Hematopoietic multipotent progenitor cell treated with erythropoietin and hydrocortisone succinate and interleukin-3 and kit ligand, for 17 days (in vitro differentiated cells): ENCODE measurements around the gene LYSMD2.

Experiments used
- DNase-seq: peaks from one replicate; pipeline ENCODE4 v3.0.0-alpha.2; 2015; ENCODE audit warnings: low spot score

Gene LYSMD2

DNA sequence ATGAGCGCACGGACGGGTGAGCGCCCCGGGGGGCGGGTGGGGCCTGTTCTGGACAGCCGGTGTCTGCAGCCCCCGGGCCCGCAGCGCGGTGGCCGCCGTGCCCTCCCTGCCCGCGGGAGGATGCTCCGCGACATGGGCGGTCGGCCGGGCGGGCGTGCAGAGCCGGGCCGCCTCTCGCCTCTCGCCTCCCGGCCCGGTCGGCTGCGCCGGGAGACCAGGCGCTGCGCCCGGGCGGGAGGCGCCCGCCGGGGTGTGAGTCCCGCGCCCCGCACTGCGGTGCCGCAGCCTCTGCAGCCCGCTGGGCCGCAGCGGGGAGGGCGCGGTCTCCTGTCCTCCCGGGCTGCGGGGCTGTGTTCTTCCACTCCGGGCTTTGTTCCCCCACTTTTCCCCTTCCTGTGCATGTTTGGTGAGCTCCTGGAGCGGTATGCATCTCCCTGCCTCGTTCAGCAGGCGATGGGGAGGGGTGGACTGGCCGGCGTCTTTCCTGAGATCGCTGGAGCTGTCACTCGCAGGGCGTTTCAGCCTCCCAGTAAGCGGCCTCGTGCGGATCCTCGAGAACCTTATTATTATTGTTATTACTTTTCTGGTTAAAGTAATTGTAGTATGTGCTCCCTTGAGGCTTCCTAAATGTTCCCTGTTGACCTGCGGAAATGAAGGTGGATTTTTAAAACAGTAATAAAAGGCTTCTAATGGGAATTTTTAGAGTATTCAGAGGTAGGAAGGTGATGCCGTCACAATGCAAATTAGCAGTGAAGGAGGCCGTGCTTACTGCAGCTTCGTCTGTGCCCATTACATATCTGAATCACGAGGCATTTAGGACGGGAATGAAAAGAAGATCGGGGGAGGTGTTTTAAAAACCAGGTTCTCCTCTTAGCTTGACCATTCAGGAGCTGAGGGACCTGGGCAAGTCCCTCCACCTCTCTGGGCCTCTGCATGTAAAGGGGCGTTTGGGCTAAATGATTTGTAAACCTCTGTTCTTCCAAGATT, 14.5 kb upstream of the LYSMD2 start:
- no peak for DNase-seq

DNA sequence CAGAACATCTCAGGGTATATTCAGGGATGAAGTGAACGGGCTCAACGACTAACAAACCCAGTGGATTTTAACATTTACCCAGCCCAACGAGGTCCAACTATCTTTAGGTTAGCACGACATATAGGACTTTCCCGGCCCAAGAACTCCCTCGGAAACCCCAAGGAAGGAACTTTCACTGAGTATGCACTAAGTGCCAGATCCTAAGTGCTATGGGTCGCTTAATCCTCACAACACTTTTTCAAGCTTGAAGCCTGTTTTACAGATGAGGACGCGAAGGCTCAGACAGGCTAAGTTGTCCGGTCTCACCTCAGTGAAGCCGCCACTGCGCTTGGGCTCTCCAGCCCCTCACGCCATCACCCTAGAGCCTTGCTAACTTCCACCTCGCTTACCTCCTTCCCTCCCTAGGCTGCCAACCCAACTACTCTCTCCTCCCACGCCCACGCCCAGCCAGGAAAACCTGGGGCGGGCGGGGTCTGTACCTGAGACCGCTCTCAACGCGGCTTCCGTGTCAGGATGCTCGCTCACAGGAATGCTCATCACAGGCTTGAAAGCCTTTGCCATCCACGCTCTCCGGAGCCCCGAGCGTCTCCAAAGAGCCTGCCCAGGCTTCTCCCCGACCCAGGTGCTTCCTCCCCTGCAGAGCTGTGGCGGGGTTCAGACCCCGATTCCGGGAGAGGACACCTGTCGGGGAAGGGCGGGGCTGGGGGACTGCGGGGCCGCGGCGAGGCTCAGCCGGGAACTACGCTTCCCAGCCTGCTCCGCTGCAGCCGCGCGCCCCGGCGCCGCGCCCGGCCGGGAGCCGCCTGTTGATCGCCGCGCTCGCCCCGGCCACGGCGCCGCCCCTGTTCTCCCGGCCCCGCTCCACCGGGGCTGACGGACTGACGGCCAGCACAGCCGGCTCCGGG, 13.6 kb upstream of the LYSMD2 start, which contains the start of gene TMOD2:
Gene TMOD2 (plus strand): TSS at position 806 of the 905 bp plus-strand sequence. CDS start 14,845 bp downstream, outside the sequence.
- DNase-seq, result no peak

DNA sequence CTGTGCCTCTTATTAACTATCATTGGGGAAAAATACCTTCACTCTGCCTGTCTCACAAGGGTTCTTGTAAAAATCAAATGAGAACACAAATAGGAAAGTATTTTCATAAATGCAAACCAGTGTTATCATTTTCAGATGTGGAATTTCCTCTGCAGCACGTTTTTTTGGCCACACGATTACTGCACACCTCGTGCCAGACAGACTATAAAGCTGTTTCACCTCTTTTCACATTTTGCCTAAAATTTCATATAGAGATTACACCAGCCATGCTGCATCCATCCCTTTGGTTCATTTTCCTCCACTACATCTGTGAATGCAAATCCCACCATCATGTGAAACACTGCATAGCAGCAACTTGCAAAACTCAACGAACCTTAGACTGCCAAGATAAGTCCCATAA, 12.7 kb upstream of the LYSMD2 start:
- DNase-seq, result no peak

DNA sequence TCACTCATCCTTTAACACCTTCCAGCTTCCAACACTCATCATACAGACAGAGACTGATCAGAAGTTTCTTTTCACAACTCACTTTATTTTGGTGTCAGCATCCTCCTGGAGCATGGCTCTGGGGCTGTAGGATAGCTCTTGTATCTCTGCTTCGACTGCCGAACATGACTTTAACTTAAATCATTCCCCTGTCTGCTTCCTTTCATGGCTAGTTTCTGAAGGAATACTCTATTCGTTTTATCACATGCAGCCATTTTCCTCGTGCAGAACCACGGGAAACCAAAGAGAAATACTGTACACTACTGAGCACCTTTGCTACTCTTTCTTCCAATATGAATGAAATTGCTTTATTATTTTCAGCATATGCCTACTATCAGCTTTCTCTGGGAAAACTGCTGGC, 11.9 kb upstream of the LYSMD2 start:
- no peak for DNase-seq

DNA sequence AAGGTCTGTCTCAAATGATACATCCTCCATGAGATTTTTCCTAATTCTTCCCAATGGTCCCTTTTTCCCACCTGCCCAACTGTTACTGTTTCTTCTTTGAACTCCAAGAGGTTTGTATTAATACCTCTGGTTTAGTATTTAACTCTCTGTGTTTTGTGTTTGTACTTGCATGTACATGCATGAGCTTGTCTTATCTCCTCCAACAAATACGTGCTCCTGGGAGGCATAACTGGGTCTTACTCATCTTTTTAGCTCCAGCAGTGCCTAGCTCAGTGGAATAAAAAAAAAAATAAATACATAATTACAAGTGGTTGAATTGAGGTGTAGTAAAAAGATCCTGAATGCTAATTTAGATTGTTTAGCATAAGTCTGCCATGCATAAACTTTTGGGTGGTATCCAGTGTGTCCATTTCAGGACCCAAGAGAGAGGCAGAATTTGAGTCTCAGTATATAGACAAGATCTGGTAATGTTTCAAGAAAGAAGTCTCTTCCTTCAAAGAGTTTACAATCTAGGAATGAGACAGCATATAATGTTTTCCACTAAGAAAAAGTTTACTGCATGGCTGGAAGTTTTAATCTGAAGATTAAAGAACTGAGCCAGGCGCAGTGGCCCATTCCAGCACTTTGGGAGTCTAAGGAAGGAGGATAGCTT, 1.7 kb upstream of the LYSMD2 start:
- no peak for DNase-seq

DNA sequence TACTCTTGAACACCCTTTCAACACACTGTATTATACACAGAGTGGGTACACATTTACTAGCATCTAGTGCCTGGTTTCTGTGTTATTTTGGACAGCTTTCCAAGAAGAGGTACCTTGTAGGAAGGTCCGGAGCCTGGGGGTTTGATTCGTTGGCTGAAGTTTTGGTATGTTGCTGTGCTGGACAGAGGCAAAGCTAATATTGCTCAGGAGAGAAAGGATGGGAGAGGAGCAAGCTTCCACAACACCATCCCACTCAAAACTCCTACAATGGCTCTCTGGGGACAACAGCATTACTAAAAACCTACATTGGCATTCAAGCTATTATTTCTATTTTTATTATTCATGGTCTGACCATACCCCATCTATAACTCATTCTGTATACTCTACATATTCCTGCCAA, 1.1 kb upstream of the LYSMD2 start:
- DNase-seq, result no peak

DNA sequence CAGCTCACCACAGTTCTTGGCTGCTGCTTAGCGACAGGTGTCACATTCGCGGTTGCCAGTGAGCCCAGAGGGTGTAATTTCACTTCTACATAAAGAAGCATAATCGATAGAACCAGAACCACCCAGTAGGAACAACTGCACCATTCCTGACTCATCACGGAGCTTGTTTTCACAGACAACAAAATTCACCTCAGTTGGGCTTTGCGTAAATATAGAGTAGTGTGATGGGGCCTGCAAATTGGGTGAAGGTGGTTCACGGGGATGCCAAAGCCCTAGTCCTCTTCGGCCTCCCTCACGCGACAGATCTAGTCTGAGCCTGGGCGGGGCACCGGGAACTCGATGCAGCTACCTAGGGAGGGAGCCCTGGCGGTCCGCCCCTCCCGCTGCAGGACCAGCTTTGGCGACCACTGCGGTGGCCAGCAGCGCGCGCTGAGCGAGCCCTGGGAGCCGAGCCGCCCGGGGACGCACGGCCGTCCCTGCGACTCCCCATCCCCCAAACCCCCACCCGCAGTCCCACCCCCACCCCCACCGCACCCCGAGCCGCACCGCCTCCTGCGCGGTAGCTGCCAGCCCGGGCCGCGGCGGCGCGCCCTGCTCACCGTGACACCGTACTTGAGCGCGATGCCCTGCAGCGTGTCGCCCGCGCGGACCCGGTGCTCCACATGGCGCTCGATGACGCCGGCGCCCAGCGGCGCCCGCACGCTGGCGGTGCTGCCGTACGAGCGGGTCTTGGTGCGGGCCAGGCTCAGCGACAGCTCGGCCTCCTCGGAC, 519 bp downstream of the LYSMD2 start:
- DNase-seq, result peak; percentile 25

DNA sequence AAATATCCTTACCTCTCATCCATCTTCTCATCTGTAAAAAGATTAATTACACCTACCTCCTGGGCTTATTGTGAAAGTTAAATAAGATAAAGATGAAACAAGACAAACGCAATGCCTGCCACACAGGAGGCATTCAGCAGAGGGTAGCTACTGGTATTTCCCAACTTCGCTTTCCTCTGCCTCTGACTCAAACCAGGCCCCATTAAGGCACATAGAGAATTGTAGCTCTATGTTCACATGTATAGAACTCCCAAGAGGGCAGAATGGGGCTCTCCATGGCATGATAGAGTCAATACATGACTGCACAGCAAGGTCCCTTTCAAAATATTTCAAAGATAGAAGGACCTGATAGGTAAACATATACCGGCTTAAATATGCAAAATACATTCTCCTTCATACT, 1.4 kb downstream of the LYSMD2 start:
- DNase-seq, result no peak

DNA sequence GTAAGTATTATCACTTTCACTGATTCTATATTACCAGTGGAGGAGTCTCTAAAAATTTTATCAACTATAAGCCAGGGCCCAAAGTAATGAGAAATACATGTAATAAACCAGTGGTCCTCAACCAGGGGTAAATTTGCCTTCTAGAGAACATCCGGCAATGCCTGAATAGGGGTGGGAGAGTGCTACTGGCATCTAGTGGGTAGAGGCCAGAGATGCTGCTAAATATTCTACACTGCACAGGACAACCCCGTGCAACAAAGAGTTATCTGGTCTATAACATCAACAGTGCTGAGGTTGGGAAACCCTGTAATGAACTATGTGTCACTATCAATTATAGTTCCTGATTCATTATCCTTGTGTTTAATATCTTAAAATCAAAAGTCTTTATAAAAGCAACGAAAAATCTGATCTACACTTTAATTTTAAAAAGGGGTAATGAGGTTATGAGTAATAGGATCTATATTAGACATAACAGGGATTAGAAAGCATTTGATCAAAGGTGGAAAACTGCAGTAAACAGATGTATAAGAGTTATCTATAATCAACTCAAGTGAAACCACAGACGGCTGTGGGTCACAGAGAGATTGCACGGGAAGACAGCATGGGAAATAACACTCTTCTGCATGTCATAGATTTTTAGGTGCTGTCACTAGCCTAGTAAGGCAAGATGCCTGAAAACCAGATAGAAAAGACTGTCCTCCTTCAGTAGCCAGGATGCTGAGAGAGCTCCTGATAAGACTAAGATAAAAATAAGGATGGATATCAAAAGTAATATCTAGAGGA, 2.0 kb downstream of the LYSMD2 start:
- no peak for DNase-seq

DNA sequence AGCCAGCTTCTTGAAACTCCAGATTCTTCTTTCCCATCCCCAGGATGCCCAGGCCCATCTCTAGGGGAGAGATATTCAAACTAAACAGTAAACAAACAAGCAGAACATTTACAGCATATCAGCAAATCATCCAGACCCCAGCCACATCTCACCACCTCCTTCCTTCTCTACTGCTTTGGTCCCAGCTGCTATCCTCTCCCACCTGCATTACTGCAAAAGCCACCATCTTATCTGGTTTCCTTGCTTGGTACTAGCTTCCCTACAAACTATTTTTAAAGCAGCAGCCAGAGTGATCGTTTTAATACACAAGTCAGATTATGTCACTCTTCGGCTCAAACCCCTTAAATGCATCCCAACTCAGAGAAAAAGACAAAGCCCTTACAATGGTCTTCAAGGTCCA, 4.8 kb downstream of the LYSMD2 start:
- DNase-seq, result no peak

DNA sequence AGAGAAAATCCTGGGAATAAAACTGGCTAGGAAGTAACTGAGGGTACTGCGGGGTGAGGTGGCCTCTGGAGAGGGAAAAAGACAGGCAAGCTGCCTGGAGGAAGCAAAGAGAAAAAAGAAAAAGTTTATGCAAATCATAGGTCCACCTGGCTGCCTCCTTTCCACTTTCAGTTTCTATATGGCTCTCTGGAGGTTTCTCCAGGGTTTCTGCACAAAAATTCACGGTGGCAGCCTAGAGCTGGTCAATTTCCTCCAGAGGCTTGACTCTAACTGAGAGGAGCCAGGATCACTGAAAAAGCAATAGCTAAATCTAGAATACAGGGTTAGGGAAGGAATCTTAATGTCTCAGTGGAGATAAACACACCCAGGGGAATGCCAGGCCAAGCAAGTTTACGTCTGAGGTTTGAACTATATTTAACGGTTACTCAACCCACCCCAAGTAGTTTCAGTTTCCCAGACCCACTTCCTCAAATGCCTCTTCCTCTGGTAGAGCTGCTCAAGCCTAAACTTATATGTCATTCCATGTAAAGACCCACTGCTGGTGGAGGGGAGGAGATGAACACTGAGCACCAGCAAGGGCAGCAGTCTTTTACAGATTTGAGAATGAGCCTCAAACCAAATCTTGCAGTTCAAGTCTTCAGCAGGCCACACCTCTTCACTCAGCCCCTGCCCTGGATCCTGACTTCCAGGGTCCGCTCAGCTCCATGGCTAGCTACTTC, 5.7 kb downstream of the LYSMD2 start:
- no peak for DNase-seq

DNA sequence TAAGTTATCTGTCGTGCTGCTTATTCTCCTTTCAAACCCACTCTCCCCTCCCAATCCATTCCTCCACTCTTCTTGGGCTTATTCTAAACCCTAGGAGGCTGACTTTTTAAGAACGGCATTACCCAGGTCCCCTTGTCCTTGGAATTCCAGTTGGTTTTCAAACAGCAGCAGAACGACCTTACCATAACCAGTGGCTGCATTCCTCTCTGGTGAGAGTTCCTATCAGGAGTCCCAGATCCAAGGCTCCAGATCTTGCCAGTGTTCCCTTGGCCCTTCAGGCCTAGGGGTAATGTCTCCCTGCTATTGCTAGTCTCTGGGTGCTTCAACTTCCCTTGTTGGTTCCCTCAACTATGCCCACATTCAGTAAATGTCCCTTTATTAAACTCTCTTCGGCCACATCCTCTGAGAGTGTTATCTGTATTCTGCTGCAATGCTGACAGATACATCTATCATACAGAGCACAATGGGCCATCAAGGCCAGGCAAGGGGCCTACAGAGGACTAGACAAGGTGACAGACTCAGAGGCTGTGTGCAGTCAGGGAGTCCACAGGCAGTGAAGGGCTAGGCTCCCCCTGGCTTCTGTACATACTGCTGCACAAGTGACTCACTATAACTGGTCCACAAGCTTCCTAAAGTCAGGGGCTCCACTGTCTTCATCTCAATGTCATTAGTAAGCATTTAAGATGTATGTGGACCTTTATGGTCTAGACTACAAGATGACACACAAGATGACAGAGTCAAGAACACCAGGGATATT, 10.1 kb downstream of the LYSMD2 start:
- no peak for DNase-seq

DNA sequence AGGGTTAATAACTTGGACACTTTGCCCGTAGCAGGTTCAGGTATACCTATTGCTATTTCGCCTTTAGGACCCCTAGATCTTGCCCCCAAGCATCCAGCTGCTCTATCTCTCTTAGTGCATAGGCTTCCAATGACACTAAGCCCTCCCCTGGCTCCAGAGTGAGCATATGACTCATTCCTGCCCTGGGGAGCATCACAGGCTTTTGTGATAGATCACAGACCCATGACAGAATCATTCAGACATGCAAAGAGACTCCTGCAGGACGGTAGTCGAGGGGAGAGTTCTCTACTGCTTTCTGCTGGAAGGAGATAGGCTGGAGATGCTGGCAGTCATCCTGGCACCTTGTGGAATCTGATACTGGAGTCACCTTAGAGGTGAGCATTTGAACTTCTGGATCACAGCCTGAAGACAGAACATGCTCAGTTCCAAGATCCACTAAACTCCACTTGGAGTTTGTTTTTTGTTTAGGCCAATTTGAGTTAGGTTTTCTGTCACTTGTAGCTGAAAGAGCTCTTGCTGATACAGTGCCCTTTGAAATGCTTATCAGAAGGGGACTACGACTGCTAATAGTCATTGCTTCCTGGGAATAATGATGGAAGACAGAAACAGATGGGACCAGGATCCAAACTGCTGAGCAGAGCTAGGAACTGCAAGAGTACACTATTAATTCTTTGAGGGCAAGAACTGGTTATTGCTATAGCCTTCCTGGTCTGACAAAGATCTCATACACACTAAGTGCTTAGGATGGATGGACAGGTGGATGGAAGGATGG, 11.0 kb downstream of the LYSMD2 start:
- no peak for DNase-seq

DNA sequence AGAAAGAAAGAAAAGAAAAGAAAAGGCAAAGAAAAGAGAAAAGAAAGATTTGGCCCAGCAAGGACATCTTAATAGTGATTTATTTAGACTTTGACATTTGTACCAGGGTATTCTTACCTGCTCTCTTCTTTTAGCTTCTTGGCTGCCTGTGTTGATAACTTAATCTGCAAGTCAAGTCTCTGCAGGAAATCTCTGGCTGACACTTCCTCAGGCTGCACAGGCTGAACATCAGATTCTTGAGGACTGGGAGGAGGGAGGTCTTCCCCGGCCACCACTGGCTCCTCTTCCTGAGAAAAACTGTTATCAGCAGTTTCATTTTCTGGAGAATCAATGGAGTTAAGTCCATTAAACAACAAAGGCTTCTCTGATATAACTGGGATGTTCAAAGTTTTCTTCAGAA, 12.8 kb downstream of the LYSMD2 start:
- no peak for DNase-seq

DNA sequence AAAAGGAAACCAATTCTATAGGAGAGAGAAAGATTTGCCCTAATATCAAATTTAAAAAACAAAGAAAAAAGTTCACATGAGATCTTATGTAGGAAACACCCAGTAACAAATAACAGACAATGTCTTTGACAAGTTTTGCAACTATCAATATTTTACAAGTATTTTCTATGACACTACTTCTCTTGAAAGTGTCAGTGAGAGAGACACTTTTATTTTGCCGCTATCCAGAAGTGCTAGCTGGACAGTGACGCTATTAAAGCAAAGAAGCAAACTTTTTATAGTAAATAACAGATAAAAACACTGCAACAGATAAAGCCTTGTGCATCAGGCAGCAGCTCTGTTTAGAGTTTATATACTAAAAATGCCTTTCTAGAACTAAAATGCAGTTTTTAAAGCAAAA, 13.3 kb downstream of the LYSMD2 start:
- no peak for DNase-seq

DNA sequence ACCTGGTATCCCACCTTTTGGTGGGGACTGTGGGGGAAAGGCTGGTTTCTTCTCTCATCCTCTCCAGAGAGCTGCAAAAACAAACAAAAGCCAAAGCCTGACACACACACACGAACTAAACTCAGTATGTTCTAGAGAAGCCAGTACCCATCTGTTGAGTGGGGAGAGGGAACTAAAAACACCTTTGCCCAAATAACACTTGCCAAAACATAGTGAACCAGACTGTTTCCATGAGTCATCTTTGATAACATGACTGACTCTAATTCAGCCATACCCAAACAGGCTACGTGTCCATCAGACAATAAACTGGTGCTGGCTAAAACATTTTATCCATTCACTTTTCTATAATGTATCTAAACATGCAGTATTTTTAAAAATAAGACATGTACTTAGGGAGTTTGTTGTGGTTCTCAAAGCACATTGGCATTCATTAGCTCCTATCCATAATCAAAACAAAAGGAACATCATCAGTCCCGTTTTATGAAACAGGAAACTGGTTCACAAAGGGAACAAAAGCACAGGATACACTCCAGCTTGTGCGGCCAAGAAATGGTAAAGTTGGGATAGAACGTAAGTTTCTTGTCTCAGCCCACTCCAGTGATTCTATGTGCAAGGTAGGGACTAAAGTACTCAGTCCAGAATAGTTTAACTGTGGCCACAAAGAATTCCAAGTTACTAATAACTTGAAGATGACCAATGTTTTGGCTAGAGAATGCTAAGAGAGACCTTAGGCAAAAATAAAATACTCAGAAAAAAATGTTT, 16.1 kb downstream of the LYSMD2 start:
- no peak for DNase-seq

DNA sequence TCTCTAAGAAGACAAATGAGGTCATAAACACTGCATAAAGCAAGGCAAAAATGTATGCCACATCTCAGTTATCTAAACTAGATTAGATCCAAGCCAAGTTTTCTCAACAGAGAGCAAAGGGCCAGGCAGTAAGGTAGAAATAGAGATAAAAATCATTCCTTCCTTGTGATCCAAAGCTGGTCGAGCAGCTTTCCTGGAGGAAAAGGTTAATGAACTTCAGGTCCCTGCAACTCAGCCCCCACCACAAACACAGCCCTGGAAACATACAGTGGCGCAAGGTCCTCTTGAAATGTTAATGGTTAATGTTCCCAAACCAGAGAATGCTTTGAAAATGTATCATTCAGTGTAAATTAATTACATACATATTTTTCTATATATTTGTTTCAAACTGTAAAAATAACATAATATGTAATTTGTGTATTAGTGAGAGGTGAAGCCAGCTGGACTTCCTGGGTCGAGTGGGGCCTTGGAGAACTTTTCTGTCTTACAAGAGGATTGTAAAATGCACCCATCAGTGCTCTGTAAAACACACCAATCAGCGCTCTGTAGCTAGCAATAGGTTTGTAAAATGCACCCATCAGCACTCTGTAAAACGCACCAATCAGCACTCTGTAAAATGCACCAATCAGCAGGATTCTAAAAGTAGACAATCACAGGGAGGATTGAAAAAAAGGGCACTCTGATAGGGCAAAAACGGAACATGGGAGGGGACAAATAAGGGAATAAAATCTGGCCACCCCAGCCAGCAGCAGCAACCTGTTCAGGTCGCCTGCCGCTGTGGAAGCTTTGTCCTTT, 17.1 kb downstream of the LYSMD2 start:
- no peak for DNase-seq
